Mucosa of stomach (tissue), 1 donor: ENCODE data around the gene BAIAP2L2.

Source experiments
- H3K27me3 ChIP-seq: one replicate; pipeline ENCODE4 v1.7.0; 2013; ENCODE audit warnings: mild to moderate bottlenecking, low read length; ENCODE audit not compliant: control insufficient read depth, insufficient read depth
- H3K36me3 ChIP-seq: one replicate; pipeline ENCODE4 v1.7.0; 2013; ENCODE audit warnings: low read length; ENCODE audit not compliant: control insufficient read depth, insufficient read depth
- H3K4me1 ChIP-seq: one replicate; pipeline ENCODE4 v1.7.0; 2013; ENCODE audit warnings: mild to moderate bottlenecking, low read length; ENCODE audit not compliant: control insufficient read depth, insufficient read depth
- H3K4me3 ChIP-seq: one replicate; pipeline ENCODE4 v1.7.0; 2013; ENCODE audit warnings: low read length
- H3K9ac ChIP-seq: one replicate; pipeline ENCODE4 v1.7.0; 2013; ENCODE audit warnings: mild to moderate bottlenecking, low read length, moderate library complexity
- H3K9me3 ChIP-seq: one replicate; pipeline ENCODE4 v1.7.0; 2013; ENCODE audit warnings: mild to moderate bottlenecking, low read length, moderate library complexity; ENCODE audit not compliant: control insufficient read depth
- donor health status: Pancreatic carcinoma.

BAIAP2L2 gene

DNA sequence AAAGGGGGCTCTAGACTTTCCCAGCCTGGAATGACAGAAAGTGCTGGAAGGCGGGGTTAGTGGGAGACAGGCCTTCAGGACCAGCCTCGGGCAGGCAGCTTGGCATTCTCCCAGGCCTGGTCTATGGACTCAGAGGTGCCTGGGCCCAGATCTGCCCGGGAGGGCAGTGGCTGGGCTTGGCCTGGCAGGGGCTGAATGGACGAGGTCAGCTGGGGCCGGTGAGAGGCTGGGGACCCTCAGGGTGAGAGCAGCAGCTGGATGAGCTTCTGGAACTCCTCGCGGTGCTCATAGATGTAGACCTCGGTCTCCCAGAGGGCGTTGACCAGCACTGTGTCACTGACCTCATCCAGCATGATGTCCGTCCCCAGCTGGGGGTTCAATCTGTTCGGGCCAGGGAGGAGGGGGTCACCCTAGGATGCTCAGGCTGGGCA lies 1.5 kb upstream of the BAIAP2L2 start:
- H3K4me1 ChIP-seq: peaks cover 55% of the 10 kb centered on the region
- no peaks in the 10 kb centered on the region for H3K27me3 ChIP-seq
- H3K9ac ChIP-seq: peak overlapping the region; percentile 79
- H3K9me3 ChIP-seq: no peaks in the 10 kb centered on the region
- no peaks in the 10 kb centered on the region for H3K36me3 ChIP-seq
- no peak overlapping the region for H3K4me3 ChIP-seq

DNA sequence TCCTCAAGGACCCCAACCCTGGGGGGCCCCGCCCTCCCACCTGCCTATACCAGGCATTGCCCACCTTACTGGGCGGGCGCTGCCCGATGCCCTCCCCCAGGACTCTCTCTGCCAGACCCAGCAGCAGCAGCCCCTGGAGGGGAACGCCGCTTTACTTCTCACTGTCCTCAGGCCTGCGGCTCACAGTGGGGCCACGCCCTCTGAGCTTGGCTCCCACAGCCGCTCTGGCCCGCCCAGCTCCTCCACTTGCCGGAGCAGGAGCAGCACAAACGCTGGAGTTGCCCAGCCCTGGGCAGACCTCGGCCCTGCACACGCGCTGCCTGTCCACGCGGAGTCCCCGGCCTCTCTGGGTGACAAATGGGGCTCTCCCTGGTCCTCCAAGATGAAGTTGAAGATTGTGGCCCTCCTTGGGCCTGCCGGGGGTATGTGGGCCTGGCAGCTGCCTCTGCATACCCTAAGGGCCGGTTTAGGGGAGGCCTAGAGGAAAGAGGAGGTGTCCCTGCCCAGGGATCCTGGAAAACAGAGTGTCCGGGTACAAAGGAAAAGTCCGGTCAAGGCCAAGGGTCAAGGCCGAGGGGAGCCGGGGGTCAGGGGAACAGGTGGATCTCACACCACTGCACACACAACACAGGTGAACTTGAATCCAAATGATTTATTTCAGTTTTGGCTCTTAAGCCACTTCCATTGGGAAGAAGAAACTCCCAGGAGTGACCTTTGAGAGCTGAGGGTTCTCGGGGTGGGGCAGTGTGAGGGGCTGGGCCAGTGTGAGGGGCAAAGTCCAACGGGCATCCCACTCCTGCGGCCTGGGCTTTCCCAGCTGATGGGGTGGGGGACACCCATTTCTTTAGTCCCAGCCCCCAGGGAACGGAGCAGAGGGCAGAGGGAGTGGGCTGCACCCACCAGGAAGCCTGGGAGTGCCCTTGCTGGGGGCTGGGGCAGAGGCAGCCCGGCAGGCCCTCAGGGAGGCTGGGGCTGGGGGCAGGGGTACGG lies 674 bp upstream of the BAIAP2L2 start:
- Histone ChIP-seq H3K27me3 (no peaks in the 10 kb centered on the region), H3K9me3 (no peaks in the 10 kb centered on the region), H3K36me3 (no peaks in the 10 kb centered on the region), H3K4me3 (peak overlapping the region; percentile 20), H3K9ac (peak overlapping the region; percentile 79), H3K4me1 (peaks cover 55% of the 10 kb centered on the region)

DNA sequence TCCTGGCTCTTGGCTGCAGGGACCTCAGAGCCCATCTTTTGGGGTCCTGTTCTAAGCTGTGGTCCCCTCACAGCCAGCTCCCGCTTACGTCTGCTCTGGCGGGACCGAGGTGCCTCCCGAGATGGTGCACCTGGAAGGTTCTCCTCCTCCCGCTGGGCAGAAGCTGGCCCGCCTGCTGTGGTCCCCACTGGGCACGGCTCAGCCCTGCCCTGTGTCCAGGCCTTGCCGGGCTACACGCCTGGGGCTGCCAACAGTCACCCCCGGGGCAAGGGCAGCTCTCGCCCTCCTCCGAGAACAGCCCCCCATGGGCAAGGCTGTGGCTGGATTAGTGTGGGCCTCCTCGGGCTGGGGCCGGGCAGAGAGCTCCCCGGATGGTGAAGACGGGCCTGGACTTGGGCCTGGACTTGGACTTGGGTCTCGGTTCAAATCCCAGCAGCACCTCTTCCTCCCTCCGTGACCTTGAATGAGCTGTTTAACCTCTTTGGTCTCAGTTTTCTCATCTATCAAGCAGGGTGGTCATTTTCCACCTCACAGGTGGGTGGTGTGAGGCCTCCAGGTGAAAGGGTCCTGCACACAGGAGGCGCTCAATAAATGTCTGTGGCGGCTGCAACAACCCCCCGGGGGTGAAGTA lies 998 bp downstream of the BAIAP2L2 start:
- Histone ChIP-seq H3K36me3 (no peaks in the 10 kb centered on the region), H3K27me3 (no peaks in the 10 kb centered on the region), H3K9ac (peak overlapping the region; percentile 79), H3K9me3 (no peaks in the 10 kb centered on the region), H3K4me1 (peaks cover 51% of the 10 kb centered on the region), H3K4me3 (no peak overlapping the region)

DNA sequence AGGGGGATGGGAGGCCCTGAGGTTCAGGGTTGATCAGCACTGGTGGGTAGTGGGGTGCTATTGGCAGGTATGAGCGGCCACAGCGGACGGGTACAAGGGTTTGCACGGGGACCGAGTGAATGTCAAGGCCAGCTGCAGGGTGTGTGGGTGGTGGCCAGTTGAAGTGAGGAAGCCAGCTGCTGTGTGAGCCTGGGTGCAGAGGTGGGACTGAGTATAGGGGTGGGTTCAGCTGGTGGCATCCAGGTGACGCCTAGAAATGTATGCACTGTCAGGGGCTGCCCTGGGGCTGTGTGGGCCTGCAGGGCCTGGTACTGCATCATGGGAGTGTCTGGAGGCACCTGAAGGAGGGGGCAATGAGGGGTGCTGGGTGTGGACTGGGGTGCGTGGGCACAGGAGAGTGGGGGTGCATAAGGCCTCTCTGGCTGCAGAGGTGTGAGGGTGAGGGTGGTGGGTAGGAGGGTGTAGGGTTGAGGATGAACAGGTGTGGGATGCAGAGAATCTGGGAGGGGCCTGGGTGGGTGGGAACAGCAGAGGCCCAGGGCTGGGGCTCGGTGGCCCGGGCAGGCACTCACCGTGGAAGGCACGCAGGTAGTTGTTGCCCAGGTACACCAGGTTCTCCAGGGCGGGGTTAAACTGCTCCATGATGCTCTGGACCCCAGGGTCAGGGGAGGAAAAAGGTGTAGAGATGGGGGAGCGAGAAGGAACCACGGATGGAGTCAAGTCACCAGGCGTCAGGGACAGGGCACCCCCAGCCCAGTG lies 1.7 kb downstream of the BAIAP2L2 start:
- H3K9me3 ChIP-seq: no peaks in the 10 kb centered on the region
- no peak overlapping the region for H3K9ac ChIP-seq
- H3K4me1 ChIP-seq: peaks cover 49% of the 10 kb centered on the region

DNA sequence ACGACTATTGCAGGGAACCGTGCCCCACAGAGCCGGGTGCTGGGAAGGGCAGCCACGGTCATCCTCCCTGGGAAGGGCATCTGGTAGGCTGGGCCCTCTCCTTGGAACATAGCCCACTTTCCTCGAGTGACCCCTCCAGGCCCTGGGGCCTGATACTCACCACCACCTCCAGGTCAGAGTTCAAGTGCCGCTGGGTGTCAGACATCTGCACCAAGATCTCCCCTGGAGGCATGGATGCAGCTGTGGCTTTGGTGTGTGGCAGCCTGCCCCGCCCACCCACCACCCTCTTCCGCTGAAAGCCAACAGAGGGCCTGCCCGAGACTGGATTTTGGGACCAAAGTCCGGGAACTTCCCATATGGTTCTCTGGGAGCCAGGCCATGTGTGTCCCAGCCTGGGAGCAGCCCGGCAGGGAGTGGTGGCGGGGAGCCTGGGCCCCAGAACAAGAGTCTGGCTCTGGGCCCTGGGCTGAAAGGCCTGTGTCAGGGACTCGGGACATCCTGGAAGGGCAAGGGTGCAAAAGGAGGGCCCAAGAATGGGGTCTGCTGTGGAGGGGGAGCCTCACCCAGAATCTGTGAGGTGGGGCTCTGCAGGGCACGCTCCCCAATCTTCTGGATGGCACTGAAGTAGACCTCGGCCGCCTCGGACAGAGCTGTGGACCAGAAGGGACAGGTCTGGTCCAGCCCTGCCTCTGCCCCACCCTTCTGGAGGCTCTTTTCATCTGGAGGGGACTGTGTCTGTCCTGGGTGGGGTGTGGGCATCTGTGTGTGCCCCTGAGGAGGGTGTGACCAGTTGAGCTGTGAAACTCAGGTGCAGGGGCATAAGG lies 2.6 kb downstream of the BAIAP2L2 start:
- Histone ChIP-seq H3K4me1 (peaks cover 49% of the 10 kb centered on the region), H3K36me3 (no peaks in the 10 kb centered on the region), H3K4me3 (no peak overlapping the region), H3K27me3 (no peaks in the 10 kb centered on the region), H3K9me3 (no peaks in the 10 kb centered on the region), H3K9ac (peak overlapping the region; percentile 50)

More for the DNA sequence above, 1.7 kb downstream of the BAIAP2L2 start:
- Histone ChIP-seq H3K4me3 (no peak overlapping the region), H3K36me3 (no peaks in the 10 kb centered on the region), H3K27me3 (no peaks in the 10 kb centered on the region)

DNA sequence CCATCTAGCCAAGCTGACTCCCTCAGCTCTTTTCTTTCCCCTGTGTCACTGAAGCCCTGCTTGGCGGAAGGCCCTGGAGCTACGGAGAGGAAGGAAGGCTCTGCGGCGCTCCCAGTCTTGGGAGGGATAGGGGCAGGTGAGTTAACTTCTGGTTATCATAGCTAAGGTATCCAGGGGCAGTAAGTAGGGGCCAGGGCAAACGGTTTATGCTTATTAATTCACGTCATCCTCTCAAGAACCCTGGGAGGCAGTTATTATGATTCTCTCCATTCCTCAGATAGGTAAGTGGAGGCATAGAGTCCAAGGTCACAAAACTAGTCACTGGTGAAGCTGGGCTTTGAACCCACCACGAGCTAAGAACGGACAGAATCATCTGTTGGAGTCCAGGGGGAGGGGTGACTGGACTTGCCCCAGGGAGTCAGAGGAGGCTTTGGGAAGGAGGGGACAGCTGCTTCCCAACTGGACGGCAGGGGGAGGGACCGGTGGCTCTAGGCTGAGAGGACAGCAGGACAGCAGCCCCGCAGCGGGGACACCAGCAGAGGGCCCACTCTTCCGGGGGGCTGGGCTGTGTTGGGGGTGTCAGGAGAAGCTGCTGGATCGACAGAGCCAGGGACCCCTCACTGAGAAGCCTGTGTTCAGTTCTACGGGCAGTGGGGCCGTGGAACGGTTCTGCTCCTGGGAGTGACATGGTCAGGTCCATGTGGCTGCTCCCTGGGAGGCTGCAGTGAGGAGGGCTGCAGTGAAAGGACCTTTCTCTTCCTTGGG lies 3.5 kb downstream of the BAIAP2L2 start:
- H3K9ac ChIP-seq: no peak overlapping the region
- no peaks in the 10 kb centered on the region for H3K27me3 ChIP-seq
- H3K4me3 ChIP-seq: no peak overlapping the region
- H3K36me3 ChIP-seq: no peaks in the 10 kb centered on the region
- peaks cover 40% of the 10 kb centered on the region for H3K4me1 ChIP-seq
- H3K9me3 ChIP-seq: no peaks in the 10 kb centered on the region

DNA sequence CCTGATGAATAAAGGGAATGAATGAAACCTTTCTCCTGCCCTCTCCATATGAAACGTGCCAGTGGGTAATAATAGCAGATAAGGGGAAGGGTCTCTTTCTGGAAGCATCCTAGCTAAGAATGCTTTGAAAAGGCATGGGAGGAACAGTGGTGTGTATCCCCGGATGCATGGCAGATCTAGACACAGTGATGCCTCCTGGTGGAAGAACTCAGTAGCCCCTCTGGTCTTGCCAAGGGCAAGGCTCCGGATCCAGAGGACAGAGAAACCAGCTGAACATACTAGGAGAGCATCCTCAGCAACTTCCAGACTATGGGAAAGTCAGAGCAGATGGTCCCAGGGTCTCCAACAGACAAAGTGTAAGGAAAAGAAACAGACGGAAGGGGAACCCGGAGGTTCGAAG lies 6.4 kb downstream of the BAIAP2L2 start:
- Histone ChIP-seq H3K9ac (no peak overlapping the region), H3K9me3 (no peaks in the 10 kb centered on the region), H3K4me1 (peaks cover 16% of the 10 kb centered on the region), H3K27me3 (no peaks in the 10 kb centered on the region), H3K36me3 (no peaks in the 10 kb centered on the region), H3K4me3 (no peak overlapping the region)

DNA sequence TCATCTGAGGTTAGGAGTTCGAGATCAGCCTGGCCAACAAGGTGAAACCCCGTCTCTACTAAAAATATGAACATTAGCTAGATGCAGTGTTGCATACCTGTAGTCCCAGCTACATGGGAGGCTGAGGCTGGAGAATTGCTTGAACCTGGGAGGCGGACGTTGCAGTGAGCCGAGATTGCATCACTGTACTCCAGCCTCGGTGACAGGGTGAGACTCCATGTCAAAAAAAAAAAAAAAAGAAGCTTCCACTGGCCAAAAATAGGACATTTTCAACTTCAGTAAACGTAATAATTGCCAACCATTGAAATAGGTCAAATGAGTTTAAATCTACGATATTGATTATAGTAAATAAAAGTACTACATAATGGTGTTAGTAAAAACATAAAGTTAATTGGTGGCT lies 6.8 kb downstream of the BAIAP2L2 start:
- Histone ChIP-seq H3K27me3 (no peaks in the 10 kb centered on the region), H3K4me3 (no peak overlapping the region), H3K4me1 (peaks cover 17% of the 10 kb centered on the region), H3K36me3 (no peaks in the 10 kb centered on the region), H3K9ac (no peak overlapping the region), H3K9me3 (no peaks in the 10 kb centered on the region)

DNA sequence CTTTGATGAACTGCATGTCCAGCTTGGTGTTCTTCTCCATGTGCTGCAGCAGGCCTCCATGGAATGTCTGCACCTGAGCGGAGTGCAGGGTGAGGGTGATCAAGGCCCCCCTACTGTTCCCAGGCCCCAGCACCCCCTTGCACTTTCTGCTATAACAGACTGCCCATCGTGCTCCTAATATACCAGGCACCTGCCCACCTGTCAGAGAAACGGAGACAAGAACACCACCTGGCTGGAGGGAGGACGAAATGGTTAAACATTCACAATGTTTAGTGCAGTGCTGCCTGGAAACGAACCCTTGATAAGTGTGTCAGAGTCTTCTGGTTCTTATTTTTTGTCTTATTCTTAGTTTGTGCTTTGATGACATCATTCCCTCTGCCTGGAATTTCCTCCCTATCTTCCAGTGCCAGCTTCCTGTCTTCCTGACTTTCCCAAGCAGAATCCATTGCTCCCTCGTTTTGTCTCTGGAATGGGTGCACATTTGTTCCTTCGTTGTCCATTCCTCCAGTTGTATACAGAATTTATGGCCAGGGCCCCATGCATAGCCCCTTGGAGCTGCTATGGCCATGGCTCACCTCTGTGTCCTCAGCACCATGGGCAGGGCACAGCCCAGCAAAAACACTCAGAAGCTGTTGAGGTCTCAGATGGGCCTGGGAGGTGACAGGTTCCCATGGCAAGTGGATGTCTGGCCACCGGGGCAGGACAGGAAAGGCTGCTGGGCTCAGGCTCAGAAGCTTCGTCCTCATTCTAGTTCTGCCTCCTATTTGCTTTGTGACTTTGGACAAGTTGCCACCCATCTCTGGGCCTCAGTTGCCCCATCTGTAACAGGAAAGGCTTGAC lies 11.9 kb downstream of the BAIAP2L2 start:
- H3K27me3 ChIP-seq: no peaks in the 10 kb centered on the region
- H3K36me3 ChIP-seq: no peaks in the 10 kb centered on the region
- no peak overlapping the region for H3K9ac ChIP-seq
- H3K4me3 ChIP-seq: no peak overlapping the region
- H3K9me3 ChIP-seq: no peaks in the 10 kb centered on the region
- peaks cover 9% of the 10 kb centered on the region for H3K4me1 ChIP-seq

DNA sequence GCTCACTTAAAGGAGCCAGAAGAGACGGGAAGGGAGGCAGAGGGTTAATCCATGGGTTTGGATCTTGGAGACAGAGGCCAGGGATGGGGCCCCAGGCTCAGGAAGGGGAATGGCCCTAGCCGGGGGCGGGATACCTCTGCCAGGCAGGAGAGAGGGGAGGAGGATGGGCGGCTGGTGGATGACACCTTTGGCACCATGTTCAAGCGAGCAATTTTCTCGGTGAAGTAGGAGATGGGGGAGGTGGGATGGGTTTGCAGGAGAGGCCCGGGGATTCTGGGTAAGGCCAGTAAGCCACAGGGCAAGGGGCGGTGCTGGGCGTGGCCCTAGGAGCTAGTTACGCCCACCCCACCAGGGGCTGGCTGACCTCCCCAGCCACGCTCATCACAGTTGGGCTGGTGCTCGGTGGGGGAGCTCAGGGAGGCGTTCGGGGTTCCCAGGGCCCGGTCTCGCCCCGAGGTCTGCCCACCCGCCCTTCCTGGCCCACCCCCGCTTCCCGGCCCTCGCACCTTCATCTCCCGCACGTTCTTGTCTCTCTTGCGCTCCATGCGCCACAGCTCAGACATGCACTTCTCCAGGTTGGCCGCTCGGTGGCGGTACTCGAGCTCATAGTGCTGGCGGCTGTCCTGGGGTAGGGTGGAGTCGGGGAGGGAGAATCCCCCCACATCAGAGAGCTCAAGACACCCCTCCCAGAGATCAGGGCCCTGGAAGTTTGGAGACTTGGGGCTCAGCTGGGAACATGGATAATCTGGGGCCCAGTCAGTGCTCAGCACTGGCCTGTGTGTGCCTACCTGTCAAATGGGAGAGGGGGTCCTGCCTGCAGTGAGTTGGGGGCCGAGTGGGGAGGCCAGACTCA lies 12.7 kb downstream of the BAIAP2L2 start:
- H3K9ac ChIP-seq: no peak overlapping the region
- H3K36me3 ChIP-seq: no peaks in the 10 kb centered on the region
- no peak overlapping the region for H3K4me3 ChIP-seq
- H3K4me1 ChIP-seq: peaks cover 9% of the 10 kb centered on the region
- H3K27me3 ChIP-seq: no peaks in the 10 kb centered on the region
- H3K9me3 ChIP-seq: no peaks in the 10 kb centered on the region
